Mesodermal cell (in vitro differentiated cells): ENCODE results near the gene UGT2A2.

ENCODE experiments used
- H3K27ac ChIP-seq: 2 replicates; pipeline ENCODE4 v1.7.0; 2013; ENCODE audit warnings: mild to moderate bottlenecking, low read depth, low read length, moderate library complexity; ENCODE audit not compliant: severe bottlenecking
- H3K36me3 ChIP-seq: 2 replicates; pipeline ENCODE4 v1.7.1; 2013; ENCODE audit warnings: mild to moderate bottlenecking, low read length, moderate library complexity; ENCODE audit not compliant: control insufficient read depth, insufficient read depth
- H3K4me1 ChIP-seq: one replicate; pipeline ENCODE4 v1.7.1; 2013; ENCODE audit warnings: mild to moderate bottlenecking, low read length; ENCODE audit not compliant: insufficient read depth, control insufficient read depth, poor library complexity, severe bottlenecking
- H3K4me3 ChIP-seq: 2 replicates; pipeline ENCODE4 v1.7.0; 2013; ENCODE audit warnings: low read length, control low read depth, mild to moderate bottlenecking; ENCODE audit not compliant: insufficient read depth, poor library complexity, severe bottlenecking; ENCODE audit errors: extremely low read depth
- H3K9me3 ChIP-seq: 2 replicates; pipeline ENCODE4 v1.7.1; 2013; ENCODE audit warnings: mild to moderate bottlenecking, low read length, moderate library complexity; ENCODE audit not compliant: control insufficient read depth
- WGBS, 2 experiments: methylation state at CpG; one replicate each; pipeline ENCODE4 v1.1.5; 2013; ENCODE audit warnings: missing lambda C conversion rate in 2 of 2; ENCODE audit not compliant: insufficient coverage in 2 of 2; 5-methylcytosine and 5-hydroxymethylcytosine counted together

Gene UGT2A2

DNA sequence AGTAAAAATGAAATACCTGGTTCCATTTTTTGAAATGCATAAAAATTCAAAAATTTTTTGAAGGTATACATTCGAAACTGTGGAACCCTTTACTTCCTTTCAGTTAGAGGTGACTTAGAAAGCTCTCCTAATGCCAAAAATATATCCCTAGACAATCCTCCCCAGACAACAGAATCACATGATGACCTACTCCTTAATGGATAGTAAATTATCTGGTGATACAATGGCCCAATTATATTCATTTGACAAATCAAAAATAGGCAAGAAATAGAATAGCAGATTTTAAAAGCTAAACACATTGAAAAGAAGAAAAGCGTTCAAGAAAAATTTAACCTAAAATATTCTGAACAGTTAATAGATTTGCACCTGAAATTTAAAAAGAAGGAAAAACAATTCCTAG, 3.5 kb upstream of the UGT2A2 start:
- Histone ChIP-seq H3K9me3 (no peaks in the 10 kb centered on the region), H3K4me1 (no peaks in the 10 kb centered on the region), H3K36me3 (no peaks in the 10 kb centered on the region), H3K4me3 (no peak overlapping the region), H3K27ac (no peak overlapping the region)
- no CpG with 5 or more reads among the region's 2 CpGs for WGBS, 2 experiments

DNA sequence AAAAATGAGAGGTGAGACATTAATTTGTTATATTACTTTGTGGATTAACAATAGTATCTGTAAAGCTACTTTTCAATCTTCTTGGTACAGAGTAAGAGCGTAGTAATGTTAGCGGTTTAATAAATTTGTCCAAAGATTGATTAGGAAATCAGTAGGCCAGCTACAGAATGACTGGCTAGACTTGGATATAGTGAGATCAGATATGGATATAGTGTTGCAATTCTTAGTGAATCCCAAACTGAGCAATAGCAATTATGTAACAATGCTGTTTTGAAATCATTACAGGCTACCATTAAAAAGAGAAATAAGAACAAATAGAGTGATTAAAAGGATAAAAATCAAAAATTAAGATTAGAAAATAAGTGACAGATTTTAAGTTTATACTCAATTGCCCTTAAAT, 847 bp upstream of the UGT2A2 start:
- no peaks in the 10 kb centered on the region for H3K4me1 ChIP-seq
- H3K27ac ChIP-seq = no peak overlapping the region
- H3K36me3 ChIP-seq = no peaks in the 10 kb centered on the region
- H3K4me3 ChIP-seq = no peak overlapping the region
- 100% methylated on average over 1 to 2 of the region's 2 CpGs for WGBS, 2 experiments
- no peaks in the 10 kb centered on the region for H3K9me3 ChIP-seq

GRCh38 chr4:69617083-69617694, 22.3 kb downstream of the UGT2A2 start:
- no CpG with 5 or more reads among the region's 6 CpGs for WGBS, 2 experiments

DNA sequence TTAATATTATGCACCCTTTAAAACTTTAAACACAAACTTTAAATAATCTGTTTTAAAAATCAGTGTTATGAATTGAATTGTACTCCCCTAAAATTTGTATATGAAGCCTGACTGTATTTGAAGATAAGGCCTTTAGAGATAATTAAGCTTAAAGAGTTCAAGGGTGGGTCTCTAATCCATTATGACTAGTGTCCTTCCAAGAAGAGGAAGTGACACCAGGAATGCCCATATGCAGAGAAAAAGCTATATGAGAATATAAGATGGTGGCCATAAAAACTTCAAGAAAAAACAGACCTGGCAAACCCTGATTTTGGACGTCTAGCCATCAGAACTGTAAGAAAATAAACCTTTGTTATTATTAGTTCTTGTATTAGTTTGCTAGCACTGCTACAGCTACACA, 29.0 kb downstream of the UGT2A2 start:
- no peak overlapping the region for H3K27ac ChIP-seq
- no peak overlapping the region for H3K4me3 ChIP-seq
- no peaks in the 10 kb centered on the region for H3K4me1 ChIP-seq
- no CpG with 5 or more reads among the region's 1 CpG for WGBS, 2 experiments
- no peaks in the 10 kb centered on the region for H3K36me3 ChIP-seq
- H3K9me3 ChIP-seq = no peaks in the 10 kb centered on the region

More at GRCh38 chr4:69617083-69617694, 22.3 kb downstream of the UGT2A2 start:
- H3K36me3 ChIP-seq = no peaks in the 10 kb centered on the region
- no peaks in the 10 kb centered on the region for H3K9me3 ChIP-seq
- H3K4me3 ChIP-seq = no peak overlapping the region
- no peaks in the 10 kb centered on the region for H3K4me1 ChIP-seq
- H3K27ac ChIP-seq = no peak overlapping the region

DNA sequence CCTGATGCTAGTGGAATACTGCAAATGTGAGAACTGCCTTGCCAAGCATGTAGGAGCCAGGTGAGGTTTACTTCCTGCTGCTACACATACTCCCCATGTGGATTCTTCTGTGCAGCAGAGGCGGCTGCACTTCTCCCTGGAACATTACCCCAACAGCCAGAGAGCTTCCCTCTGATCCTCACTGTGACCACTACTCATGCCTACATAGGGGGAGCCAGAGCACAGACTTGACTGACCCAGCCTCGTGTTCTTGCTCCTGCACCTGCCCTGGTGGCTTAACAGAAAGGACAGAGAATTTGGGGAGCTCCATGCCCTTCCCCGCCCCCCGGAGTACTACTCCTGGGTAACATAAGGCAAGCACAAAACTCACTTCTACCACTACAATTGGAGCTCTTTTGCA, 38.4 kb downstream of the UGT2A2 start:
- WGBS, 2 experiments = 62 to 70% methylated on average over 2 to 4 of the region's 4 CpGs
- H3K36me3 ChIP-seq = no peaks in the 10 kb centered on the region

GRCh38 chr4:69600013-69600412, 39.4 kb downstream of the UGT2A2 start:
- no CpG with 5 or more reads among the region's 2 CpGs for WGBS, 2 experiments
- H3K27ac ChIP-seq = no peak overlapping the region
- H3K4me3 ChIP-seq = no peak overlapping the region
- H3K4me1 ChIP-seq = no peaks in the 10 kb centered on the region
- no peaks in the 10 kb centered on the region for H3K36me3 ChIP-seq
- H3K9me3 ChIP-seq = no peaks in the 10 kb centered on the region

More for the DNA sequence above, 38.4 kb downstream of the UGT2A2 start:
- Histone ChIP-seq H3K4me1 (no peaks in the 10 kb centered on the region), H3K9me3 (no peaks in the 10 kb centered on the region), H3K27ac (no peak overlapping the region), H3K4me3 (no peak overlapping the region)

GRCh38 chr4:69594382-69594781, 45.1 kb downstream of the UGT2A2 start:
- Histone ChIP-seq H3K4me1 (no peaks in the 10 kb centered on the region), H3K36me3 (no peaks in the 10 kb centered on the region), H3K27ac (no peak overlapping the region), H3K9me3 (no peaks in the 10 kb centered on the region), H3K4me3 (no peak overlapping the region)
- 74 to 91% methylated on average over 3 to 4 of the region's 4 CpGs for WGBS, 2 experiments

DNA sequence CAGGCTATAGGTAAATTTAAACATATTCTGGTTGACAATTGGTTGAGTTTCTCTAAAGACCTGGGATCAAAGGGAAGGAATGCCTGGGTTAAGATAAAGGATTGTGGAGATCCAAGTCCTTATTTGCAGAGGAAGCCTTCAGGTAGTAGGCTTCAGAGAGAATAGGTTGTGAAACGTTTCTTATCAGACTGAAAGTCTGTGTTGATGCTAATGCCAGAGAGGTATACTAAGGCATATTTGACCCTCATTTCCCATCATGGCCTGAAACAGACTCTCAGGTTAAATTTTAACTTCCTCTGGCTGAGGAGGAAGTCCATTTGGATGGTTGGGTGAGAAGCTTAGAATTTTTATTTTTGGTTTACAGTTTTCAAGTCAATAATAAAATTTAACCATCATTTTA, 48.1 kb downstream of the UGT2A2 start:
- Histone ChIP-seq H3K4me3 (no peak overlapping the region), H3K4me1 (no peaks in the 10 kb centered on the region), H3K9me3 (no peaks in the 10 kb centered on the region), H3K27ac (no peak overlapping the region), H3K36me3 (no peaks in the 10 kb centered on the region)
- WGBS, 2 experiments = no CpG with 5 or more reads among the region's 1 CpG

- Histone ChIP-seq H3K27ac (no peak overlapping the region), H3K36me3 (no peaks in the 10 kb centered on the region), H3K4me3 (no peak overlapping the region), H3K4me1 (no peaks in the 10 kb centered on the region), H3K9me3 (no peaks in the 10 kb centered on the region)
- no CpG with 5 or more reads among the region's 1 CpG for WGBS, 2 experiments
Observed at GRCh38 chr4:69589884-69590283, 49.6 kb downstream of the UGT2A2 start.

GRCh38 chr4:69584135-69584534, 55.3 kb downstream of the UGT2A2 start:
- 83 to 86% methylated on average over 2 of the region's 5 CpGs for WGBS, 2 experiments
- Histone ChIP-seq H3K4me3 (no peak overlapping the region), H3K4me1 (no peaks in the 10 kb centered on the region), H3K27ac (no peak overlapping the region), H3K9me3 (no peaks in the 10 kb centered on the region), H3K36me3 (no peaks in the 10 kb centered on the region)

DNA sequence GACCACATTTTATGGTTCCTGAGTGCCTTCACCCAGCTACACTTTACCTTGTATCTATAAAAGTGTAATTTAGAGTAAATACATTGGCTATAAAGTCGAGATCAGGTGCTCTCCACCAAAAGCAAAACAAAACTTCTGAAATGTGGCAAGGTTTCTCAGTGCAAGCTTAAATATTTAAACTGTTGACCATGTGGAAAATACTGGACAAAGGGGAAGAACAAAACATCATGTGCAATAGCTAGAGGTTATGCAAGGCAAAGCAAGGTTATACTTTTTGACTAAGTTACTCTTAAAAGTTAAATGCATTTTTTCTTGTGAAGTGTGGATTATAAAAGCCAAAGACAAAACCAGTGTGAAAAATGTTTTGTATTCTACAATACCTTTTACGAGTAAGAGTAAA, 55.9 kb downstream of the UGT2A2 start:
- Histone ChIP-seq H3K9me3 (no peaks in the 10 kb centered on the region), H3K4me1 (no peaks in the 10 kb centered on the region), H3K4me3 (no peak overlapping the region), H3K27ac (no peak overlapping the region), H3K36me3 (no peaks in the 10 kb centered on the region)
- 60% methylated on average over 1 of the region's 2 CpGs; no CpG with 5 or more reads in 1 of the 2 experiments for WGBS, 2 experiments
